GM04504 (cell line): ENCODE measurements around the gene RANBP10.

Source experiments
- DNase-seq: peaks from one replicate; pipeline ENCODE4 v3.0.0-alpha.2; 2012; ENCODE audit warnings: low read depth

RANBP10 gene

DNA sequence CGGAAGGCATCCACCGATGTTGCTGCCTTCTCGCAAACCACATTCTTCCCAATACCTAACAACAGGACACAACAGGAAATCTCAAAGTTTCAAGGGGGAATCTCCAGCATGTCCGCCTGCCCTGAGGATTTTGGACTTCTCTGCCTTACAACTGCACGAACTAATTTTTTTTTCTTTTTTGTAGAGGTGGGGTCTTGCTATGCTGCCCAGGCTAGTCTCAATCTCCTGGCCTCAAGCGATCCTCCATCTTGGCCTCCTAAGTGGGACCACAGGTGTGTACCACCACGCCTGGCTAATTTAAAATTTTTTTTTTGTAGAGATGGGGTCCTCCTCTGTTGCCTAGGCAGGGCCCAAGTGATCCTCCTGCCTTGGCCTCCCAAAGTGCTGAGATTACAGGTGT lies 130.4 kb downstream of the RANBP10 start:
- no peak for DNase-seq

DNA sequence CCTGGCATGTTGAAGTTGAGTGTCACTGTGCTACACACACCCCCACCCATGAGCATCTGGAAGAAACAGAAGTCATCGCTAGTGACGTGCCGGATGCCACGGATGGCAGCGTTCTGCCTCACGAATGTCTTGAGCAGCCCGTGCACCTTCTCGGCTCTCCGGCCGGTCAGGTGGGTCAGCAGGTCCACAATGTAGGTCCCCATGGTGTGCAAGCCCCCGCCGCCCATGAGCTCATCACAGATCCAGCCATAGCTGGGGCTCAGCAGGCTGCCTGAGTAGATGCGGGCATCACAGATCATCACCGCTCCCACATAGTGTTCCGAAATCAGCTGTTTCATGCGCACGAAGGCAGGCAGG lies 130.8 kb downstream of the RANBP10 start:
- DNase-seq: no peak

DNA sequence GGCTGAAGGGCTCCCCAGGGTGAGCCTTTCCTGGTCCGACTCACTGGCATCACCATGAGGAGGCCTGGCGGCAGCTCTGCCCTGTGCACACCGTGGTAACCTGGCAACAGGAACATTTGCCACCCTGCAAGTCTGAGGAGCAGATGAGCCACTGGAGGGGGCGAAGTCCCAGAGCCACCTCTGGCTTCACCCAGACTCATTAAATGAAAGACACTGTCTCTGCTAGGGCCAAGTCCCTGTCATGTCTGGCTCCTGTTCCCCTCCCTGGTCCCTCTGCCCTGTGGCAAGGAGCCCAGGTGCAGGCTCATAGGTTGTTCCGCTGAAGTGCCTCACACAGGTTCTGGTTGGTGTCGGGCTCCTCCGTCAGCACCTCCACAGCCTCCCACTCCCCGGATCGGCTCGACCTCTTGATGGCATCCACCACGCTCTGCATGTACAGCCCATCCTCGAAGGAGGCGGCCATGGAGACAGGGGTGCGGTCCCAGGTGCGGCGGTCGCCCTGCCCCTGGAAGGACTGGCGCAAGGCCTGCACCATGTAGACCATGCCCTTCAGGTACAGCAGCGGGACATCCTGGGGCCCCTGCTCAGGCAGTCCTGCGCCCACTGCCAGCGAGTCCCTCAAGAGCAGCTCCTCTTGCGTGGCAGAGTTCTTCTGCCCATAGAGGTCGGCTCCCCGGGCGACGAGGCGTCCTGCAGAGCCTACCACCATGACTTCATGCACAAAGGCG lies 131.3 kb downstream of the RANBP10 start:
- DNase-seq: no peak

DNA sequence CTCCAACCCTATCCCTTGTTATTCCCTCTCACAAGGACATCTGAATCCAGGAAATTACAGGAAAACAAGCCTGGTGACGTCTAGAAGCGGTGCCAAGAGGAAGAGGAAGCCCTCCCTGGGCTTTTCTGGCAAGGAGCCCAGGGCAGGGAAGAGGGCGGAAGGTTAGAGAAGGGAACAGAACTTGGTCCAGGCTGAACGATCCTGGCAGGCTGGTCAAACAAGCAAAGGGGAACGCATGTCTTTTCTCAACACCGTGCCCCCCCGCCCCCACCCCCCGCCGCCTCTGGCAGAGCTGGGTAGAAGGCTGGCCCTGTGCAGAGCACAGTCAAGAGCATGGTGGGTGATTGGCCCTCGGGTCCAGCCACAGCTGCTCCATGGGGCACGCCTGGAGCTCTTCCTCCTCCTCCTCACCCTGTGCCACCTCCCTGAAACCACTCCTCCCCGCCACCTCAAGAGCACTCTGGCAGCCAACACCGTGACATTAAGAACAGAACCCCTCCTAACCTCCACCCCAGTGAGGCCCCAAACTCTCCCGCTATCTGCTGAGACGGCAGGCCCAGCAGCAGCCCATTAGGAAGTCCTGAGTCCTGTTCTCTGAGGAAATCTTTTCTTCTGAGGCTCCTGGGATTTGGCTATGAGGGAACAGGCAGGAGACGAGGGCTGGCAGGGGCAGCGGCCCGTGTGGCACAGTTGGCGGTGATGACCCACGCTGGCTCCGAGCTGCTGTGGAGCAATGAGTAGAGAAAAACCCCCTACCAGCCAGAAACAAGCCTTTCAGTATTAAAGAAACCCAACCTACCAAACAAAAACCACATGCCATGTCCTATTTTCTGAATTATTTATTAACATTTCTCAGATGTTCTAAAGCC lies 132.4 kb downstream of the RANBP10 start:
- DNase-seq: no peak
